Measurements from ENCODE around the gene ANO8.
A peak's percentile ranks its signal among the peaks of the same experiment; 100 is the strongest.
"Not testable (repeated sequence)": the region's sequence is repeated elsewhere in the genome, so short reads cannot be mapped to it uniquely, and the experiment has no call there.

Gene ANO8

DNA sequence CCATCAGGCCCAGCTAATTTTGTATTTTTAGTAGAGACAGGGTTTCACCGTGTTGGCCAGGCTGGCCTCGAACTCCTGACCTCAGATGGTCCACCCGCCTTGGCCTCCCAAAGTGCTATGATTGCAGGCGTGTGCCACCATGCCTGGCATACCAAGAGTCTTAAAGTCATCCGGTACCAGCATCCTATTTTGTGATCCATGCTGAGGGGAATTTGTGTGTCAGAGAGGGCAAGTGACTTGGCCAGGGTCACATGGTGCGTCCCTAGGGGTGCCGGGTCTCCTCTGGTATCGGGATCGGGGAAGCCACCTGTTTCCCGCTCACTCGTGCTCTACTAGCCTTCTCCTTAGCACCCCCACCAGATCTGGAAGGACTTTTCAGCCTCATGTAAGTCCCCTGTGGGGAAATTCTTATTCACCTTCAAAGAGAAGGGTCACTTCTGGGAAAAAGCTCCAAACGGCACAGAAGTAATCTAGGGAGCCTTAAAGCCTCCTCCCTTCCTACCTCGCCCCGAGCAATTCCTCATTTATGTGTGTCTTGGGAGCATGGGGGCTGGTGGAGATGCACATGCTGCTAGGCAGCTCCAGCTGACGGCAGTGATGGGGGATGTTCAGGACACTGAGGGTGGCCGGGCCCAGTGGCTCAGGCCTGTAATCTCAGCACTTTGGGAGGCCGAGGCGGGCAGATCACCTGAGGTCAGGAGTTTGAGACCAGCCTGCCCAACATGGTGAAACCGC, 59.0 kb downstream of the ANO8 start:
- TF ChIP-seq, protein P1, sequence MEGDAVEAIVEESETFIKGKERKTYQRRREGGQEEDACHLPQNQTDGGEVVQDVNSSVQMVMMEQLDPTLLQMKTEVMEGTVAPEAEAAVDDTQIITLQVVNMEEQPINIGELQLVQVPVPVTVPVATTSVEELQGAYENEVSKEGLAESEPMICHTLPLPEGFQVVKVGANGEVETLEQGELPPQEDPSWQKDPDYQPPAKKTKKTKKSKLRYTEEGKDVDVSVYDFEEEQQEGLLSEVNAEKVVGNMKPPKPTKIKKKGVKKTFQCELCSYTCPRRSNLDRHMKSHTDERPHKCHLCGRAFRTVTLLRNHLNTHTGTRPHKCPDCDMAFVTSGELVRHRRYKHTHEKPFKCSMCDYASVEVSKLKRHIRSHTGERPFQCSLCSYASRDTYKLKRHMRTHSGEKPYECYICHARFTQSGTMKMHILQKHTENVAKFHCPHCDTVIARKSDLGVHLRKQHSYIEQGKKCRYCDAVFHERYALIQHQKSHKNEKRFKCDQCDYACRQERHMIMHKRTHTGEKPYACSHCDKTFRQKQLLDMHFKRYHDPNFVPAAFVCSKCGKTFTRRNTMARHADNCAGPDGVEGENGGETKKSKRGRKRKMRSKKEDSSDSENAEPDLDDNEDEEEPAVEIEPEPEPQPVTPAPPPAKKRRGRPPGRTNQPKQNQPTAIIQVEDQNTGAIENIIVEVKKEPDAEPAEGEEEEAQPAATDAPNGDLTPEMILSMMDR (conservative IDR thresholded peaks at IDR 0.05; ENCODE audit: low read depth), result no peak

DNA sequence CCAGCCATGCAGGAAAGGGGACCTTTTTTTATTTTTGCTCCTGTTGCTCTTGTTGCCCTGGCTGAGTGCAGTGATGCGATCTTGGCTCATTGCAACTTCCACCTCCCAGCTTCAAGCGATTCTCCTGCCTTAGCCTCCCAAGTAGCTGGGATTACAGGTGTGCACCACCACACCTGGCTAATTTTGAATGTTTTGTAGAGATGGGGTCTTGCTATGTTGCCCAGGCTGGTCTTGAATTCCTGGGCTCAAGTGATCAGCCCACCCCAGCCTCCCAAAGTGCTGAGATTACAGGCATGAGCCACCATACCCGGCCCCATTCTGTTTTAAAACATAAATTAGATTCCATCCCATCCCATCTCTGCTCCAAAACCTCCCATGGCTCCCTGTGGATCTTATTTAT, 59.8 kb downstream of the ANO8 start:
- H3K27ac ChIP-seq; DNase-seq (ENCODE audit: low spot score); POLR2A ChIA-PET (ENCODE audit: low non-redundant PET): not testable (repeated sequence)
- CTCF ChIA-PET, result interaction anchor here (1.6 kb wide), 1 partner anchor 9 kb away, joined by 4 read pairs; no protein-coding TSS in a partner anchor

More for the DNA sequence above, 59.0 kb downstream of the ANO8 start:
- DNase-seq (ENCODE audit: low spot score), result no peak
- ChIA-PET POLR2A (ENCODE audit: low non-redundant PET) (no interaction called here), CTCF (interaction anchor here (1.6 kb wide), 1 partner anchor 8 kb away, joined by 4 read pairs; no protein-coding TSS in a partner anchor)
- H3K27ac ChIP-seq, result peak overlapping the region; percentile 2; the same call in 1 of the 2 replicates

Data from RWPE1 (cell line).